Lower leg skin (tissue), 4 donors: ENCODE measurements around the gene LYL1. TPM values are rescaled to one million over a fixed set of nuclear protein-coding genes. Genes with fewer than 3 reads are reported as not detected.

Source experiments
- DNase-seq, 2 donors: peaks; one replicate each; pipeline ENCODE4 v3.0.0-alpha.2; 2019; ENCODE audit warnings: low spot score in 2 of 2
- H3K4me3 ChIP-seq: fragments of 200-600 bp; sonication (generic); 2 replicates; pipeline ENCODE4 v1.5.1; 2017; ENCODE audit warnings: mild to moderate bottlenecking, low read depth; ENCODE audit not compliant: poor library complexity, severe bottlenecking
- POLR2A ChIP-seq, 2 donors: fragments of 450-650 bp; IDR thresholded peaks; one replicate each; pipeline ENCODE4 v1.6.1; 2016 to 2017; ENCODE audit warnings: antibody characterized with exemption in 2 of 2, mild to moderate bottlenecking in 1 of 2, moderate library complexity in 1 of 2
- WGBS, 2 donors: methylation state at CpG; one replicate each; pipeline ENCODE4 v1.1.5; 2018; 5-methylcytosine and 5-hydroxymethylcytosine counted together
- intact Hi-C: fragments of 100-400 bp; cut with DNase I; formaldehyde crosslinking; loops from one replicate; pipeline ENCODE4 v1.15.0; 2023; ENCODE audit warnings: low total_unique reads
- total RNA-seq, 4 donors: library from RNA; depleted of rRNA; stranded (reverse); fragments of >200 nt; gene quantifications; one replicate each; pipeline ENCODE4 v1.1.0, GENCODE V29; 2016
- TF ChIP-seq, protein P1 (sequence below), 3 donors: fragments of 450-650 bp; IDR thresholded peaks; one replicate each; pipeline ENCODE4 v1.5.1; 2016; ENCODE audit warnings: antibody characterized with exemption in 3 of 3, mild to moderate bottlenecking in 3 of 3, moderate library complexity in 2 of 3

The LYL1 gene
- total RNA-seq, 4 donors from 2014 or later: 4.9 to 8.3 (median 7.0) TPM

DNA sequence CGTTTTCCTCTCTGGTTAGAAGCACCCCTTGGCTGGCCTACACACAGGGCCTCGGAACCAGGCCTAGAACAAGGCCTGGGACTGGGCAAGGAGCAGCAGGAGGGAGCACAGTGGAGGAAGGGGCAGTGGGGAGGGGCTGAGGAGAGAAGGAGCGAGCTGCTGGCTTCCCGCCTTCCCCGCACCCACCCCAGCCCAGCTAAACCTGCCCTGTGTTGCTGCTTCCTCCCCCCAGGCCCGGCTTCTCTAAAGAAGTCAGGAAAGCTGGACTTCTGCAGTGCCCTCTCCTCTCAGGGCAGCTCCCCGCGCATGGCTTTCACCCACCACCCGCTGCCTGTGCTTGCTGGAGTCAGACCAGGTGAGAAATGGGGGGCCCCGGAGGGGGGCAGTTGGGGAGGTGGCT lies 24.3 kb downstream of the LYL1 start:
- WGBS, 2 donors: 64 to 66% methylated on average over 10 of the region's 10 CpGs
- no peak overlapping the region for H3K4me3 ChIP-seq
- no peak for TF ChIP-seq POLR2A (IDR thresholded peaks at IDR 0.05)
- TF ChIP-seq, protein P1, sequence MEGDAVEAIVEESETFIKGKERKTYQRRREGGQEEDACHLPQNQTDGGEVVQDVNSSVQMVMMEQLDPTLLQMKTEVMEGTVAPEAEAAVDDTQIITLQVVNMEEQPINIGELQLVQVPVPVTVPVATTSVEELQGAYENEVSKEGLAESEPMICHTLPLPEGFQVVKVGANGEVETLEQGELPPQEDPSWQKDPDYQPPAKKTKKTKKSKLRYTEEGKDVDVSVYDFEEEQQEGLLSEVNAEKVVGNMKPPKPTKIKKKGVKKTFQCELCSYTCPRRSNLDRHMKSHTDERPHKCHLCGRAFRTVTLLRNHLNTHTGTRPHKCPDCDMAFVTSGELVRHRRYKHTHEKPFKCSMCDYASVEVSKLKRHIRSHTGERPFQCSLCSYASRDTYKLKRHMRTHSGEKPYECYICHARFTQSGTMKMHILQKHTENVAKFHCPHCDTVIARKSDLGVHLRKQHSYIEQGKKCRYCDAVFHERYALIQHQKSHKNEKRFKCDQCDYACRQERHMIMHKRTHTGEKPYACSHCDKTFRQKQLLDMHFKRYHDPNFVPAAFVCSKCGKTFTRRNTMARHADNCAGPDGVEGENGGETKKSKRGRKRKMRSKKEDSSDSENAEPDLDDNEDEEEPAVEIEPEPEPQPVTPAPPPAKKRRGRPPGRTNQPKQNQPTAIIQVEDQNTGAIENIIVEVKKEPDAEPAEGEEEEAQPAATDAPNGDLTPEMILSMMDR (IDR thresholded peaks at IDR 0.05): no peak
- no peak for DNase-seq
- intact Hi-C loops: no loop called here

DNA sequence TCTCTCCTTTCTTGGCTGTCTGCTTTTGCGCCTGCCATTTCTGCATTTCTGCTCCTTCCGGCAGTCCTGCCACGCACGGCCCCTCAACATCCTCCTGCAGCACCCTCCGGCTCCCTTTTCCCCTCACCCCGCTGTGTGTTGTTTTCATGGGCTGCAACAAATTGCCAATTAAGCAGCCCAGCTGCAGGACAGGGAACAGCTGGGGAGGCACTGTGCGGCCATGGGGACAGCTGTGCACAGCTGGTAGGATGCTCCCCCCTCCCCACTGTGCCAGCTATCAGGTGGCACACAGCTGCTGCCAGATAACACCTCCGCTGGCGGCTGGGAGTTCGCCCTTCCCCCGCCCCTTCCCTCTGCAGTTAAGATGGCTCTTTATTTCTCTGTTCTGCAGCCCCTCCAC lies 25.4 kb downstream of the LYL1 start:
- TF ChIP-seq, protein P1 (IDR thresholded peaks at IDR 0.05): no peak
- no peak for TF ChIP-seq POLR2A (IDR thresholded peaks at IDR 0.05)
- intact Hi-C loops: no loop called here
- no peak overlapping the region for H3K4me3 ChIP-seq
- DNase-seq: no peak
- 49 to 55% methylated on average over 11 of the region's 11 CpGs for WGBS, 2 donors

DNA sequence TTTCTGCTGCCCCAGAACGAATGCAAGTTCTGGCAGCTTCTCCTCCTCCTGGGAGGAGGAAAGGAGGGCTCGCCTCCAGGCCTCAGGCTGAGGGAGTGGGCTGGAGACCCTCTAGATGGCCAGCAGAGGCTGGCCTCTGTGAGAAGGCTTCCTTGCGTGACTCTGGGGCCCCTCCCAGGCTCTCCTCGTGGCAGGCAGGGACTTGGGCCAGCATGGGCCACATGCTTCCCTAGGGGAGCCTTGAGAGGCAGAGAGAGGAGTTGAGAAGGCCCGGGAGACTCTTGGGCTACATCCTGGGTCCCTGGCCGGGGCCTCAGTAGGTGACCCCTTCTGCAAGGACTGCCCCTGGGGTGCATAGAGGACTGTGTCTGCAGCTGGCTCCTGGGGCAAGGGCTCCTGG lies 25.9 kb downstream of the LYL1 start:
- DNase-seq: no peak
- intact Hi-C loops: no loop called here
- no peak overlapping the region for H3K4me3 ChIP-seq
- no peak for TF ChIP-seq POLR2A (IDR thresholded peaks at IDR 0.05)
- TF ChIP-seq, protein P1 (IDR thresholded peaks at IDR 0.05): no peak
- WGBS, 2 donors: 33 to 37% methylated on average over 4 to 6 of the region's 6 CpGs

DNA sequence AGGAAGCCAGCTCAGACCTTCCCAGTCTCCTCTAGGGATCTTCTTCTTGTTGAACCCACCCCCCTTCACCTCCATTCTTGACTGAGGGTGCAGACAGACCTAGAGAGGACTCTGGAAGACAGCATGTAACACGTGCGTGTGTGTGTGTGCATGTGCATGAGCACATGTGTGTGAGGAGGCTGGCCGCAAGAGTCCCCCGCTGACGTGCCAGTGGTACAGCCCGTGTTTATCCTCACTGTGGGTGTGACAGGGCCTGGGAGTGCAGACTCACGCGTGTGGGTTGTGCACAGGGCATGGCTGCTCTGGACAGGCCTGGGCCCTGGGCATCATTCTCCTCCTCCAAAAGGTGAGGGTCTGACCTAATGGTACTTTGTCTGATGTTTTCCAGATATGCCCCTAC lies 26.3 kb downstream of the LYL1 start:
- TF ChIP-seq, protein P1 (IDR thresholded peaks at IDR 0.05): no peak
- no peak for TF ChIP-seq POLR2A (IDR thresholded peaks at IDR 0.05)
- no peak overlapping the region for H3K4me3 ChIP-seq
- no peak for DNase-seq
- intact Hi-C loops: no loop called here
- WGBS, 2 donors: 27 to 29% methylated on average over 8 of the region's 8 CpGs

DNA sequence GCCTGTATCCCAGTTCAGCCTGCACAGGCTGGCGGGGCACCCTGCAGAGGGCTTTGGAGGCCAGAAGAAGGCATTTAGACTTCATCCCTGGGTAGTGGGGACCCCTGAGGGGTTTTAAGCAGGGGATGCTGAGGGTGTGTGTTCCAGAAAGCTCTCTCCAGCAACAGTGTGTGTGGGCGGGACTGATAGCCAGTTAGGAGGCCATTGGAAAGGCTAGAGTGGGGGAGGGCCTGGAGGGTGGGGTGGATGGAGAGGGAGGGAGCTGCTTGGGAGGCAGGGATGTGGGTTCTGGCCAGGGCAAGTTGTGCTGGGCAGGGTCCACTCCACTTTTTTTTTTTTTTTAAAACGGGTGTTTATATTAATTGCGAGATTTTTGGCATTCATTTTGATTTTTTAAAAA lies 28.3 kb downstream of the LYL1 start:
- intact Hi-C loops: no loop called here
- no peak for TF ChIP-seq POLR2A (IDR thresholded peaks at IDR 0.05)
- TF ChIP-seq, protein P1 (IDR thresholded peaks at IDR 0.05): no peak
- 71% methylated on average over 4 of the region's 4 CpGs for WGBS, 2 donors

DNA sequence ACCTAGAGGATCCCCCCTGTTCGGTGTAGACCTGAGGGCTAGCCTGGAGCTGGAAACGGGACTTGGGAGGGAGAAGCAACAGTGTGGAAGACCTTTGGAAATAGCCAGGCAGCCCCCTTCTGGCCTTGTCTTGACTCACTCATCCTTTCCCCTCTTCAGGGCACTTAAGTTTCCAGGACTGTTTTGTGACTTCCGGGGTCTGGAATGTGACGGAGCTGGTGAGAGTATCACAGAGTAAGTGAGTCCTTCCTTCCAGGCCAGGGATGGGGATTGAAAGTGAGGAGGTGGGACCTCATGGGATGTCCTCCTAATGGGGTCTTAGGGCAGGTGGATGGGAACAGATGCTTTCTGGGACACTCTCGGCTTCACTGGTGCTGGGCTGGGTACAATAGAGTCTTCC lies 29.4 kb downstream of the LYL1 start:
- WGBS, 2 donors: 73 to 89% methylated on average over 5 of the region's 5 CpGs
- intact Hi-C loops: no loop called here
- no peak overlapping the region for H3K4me3 ChIP-seq
- TF ChIP-seq, protein P1 (IDR thresholded peaks at IDR 0.05): no peak
- TF ChIP-seq POLR2A (IDR thresholded peaks at IDR 0.05): no peak
- no peak for DNase-seq

More for the DNA sequence above, 28.3 kb downstream of the LYL1 start:
- DNase-seq: no peak
- no peak overlapping the region for H3K4me3 ChIP-seq
